HepG2 (cell line): Measurements from ENCODE around the gene CAMK2N2.

Source experiments
- ERF ChIP-seq: IDR thresholded peaks from 2 replicates; pipeline ENCODE4 v1.6.1; 2018; ENCODE audit warnings: missing biosample characterization, missing genetic modification reagents
- HCFC1 ChIP-seq: fragments of 150-350 bp; IDR thresholded peaks from 2 replicates; pipeline ENCODE4 v1.6.1; 2014; ENCODE audit warnings: low read depth, low read length
- KAT2B ChIP-seq: fragments of 150-350 bp; IDR thresholded peaks from 2 replicates; pipeline ENCODE4 v1.6.1; 2014; ENCODE audit warnings: low read depth, low read length, borderline replicate concordance
- ZBTB42 ChIP-seq: sonication (generic); formaldehyde crosslinking; IDR thresholded peaks from 2 replicates; pipeline ENCODE4 v1.5.0; 2020; ENCODE audit warnings: mild to moderate bottlenecking, missing genetic modification reagents
- ZBTB8A ChIP-seq: sonication (generic); formaldehyde crosslinking; IDR thresholded peaks from 2 replicates; pipeline ENCODE4 v1.4.0; 2020; ENCODE audit warnings: mild to moderate bottlenecking, low read depth, missing genetic modification reagents, borderline replicate concordance
- ZNF274 ChIP-seq: sonication (generic); formaldehyde crosslinking; IDR thresholded peaks from 2 replicates; pipeline ENCODE4 v1.5.1; 2020; ENCODE audit warnings: mild to moderate bottlenecking, missing genetic modification reagents
- TF ChIP-seq, protein P1 (sequence below), 2 experiments: fragments of 450-650 bp in 1 of 2; sonication (generic) in 1 of 2; formaldehyde crosslinking; IDR thresholded peaks; 2 replicates each; pipeline versions ENCODE4 v1.5.0 to v1.8.0; 2020 to 2022; ENCODE audit warnings: mild to moderate bottlenecking in 1 of 2, missing genetic modification reagents in 1 of 2
- TF ChIP-seq, protein P2 (sequence below): sonication (generic); formaldehyde crosslinking; IDR thresholded peaks from 2 replicates; pipeline ENCODE4 v1.8.1; 2022; ENCODE audit warnings: mild to moderate bottlenecking, missing genetic modification reagents
- TF ChIP-seq, protein P3 (sequence below): sonication (generic); formaldehyde crosslinking; IDR thresholded peaks from 2 replicates; pipeline ENCODE4 v1.5.0; 2020; ENCODE audit warnings: mild to moderate bottlenecking, missing genetic modification reagents, moderate library complexity
- TF ChIP-seq, protein P4 (sequence below): sonication (generic); formaldehyde crosslinking; IDR thresholded peaks from 2 replicates; pipeline ENCODE4 v1.5.1; 2020; ENCODE audit warnings: mild to moderate bottlenecking, missing genetic modification reagents, moderate library complexity

DNA sequence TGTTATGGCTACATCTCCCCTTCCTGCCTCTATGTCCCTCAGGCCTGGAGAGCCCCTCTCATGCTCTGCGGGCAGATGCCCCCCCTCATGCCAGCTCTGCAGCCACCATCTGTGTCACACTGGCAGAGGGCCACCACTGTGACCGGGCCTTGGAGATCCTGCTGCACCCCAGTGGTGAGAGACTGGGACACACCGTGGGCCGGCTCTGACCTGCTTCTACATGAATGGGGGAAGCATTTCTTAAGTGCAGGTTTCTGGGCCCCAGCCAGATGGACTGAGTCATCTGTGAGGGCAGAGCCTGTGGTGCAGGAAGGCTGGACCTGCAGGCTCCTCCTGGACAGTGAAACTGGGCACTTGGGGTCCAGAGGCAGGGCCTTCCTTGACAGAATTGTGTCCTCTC is 27.1 kb downstream of the CAMK2N2 start:
- TF ChIP-seq, protein P1, sequence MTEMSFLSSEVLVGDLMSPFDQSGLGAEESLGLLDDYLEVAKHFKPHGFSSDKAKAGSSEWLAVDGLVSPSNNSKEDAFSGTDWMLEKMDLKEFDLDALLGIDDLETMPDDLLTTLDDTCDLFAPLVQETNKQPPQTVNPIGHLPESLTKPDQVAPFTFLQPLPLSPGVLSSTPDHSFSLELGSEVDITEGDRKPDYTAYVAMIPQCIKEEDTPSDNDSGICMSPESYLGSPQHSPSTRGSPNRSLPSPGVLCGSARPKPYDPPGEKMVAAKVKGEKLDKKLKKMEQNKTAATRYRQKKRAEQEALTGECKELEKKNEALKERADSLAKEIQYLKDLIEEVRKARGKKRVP (CRISPR knock-in tag; IDR thresholded peaks at IDR 0.05), result no peak
- TF ChIP-seq ZBTB42 (CRISPR knock-in tag) (no peak), KAT2B (no peak), ZNF274 (CRISPR knock-in tag) (no peak), ZBTB8A (CRISPR knock-in tag) (no peak), HCFC1 (no peak), ERF (CRISPR knock-in tag) (no peak)
- TF ChIP-seq, protein P2, sequence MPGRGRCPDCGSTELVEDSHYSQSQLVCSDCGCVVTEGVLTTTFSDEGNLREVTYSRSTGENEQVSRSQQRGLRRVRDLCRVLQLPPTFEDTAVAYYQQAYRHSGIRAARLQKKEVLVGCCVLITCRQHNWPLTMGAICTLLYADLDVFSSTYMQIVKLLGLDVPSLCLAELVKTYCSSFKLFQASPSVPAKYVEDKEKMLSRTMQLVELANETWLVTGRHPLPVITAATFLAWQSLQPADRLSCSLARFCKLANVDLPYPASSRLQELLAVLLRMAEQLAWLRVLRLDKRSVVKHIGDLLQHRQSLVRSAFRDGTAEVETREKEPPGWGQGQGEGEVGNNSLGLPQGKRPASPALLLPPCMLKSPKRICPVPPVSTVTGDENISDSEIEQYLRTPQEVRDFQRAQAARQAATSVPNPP (CRISPR knock-in tag), result no peak
- TF ChIP-seq, protein P3, sequence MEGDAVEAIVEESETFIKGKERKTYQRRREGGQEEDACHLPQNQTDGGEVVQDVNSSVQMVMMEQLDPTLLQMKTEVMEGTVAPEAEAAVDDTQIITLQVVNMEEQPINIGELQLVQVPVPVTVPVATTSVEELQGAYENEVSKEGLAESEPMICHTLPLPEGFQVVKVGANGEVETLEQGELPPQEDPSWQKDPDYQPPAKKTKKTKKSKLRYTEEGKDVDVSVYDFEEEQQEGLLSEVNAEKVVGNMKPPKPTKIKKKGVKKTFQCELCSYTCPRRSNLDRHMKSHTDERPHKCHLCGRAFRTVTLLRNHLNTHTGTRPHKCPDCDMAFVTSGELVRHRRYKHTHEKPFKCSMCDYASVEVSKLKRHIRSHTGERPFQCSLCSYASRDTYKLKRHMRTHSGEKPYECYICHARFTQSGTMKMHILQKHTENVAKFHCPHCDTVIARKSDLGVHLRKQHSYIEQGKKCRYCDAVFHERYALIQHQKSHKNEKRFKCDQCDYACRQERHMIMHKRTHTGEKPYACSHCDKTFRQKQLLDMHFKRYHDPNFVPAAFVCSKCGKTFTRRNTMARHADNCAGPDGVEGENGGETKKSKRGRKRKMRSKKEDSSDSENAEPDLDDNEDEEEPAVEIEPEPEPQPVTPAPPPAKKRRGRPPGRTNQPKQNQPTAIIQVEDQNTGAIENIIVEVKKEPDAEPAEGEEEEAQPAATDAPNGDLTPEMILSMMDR, result no peak; the same call in 1 of the 2 replicates
- TF ChIP-seq, protein P4, sequence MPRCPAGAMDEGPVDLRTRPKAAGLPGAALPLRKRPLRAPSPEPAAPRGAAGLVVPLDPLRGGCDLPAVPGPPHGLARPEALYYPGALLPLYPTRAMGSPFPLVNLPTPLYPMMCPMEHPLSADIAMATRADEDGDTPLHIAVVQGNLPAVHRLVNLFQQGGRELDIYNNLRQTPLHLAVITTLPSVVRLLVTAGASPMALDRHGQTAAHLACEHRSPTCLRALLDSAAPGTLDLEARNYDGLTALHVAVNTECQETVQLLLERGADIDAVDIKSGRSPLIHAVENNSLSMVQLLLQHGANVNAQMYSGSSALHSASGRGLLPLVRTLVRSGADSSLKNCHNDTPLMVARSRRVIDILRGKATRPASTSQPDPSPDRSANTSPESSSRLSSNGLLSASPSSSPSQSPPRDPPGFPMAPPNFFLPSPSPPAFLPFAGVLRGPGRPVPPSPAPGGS (CRISPR knock-in tag), result no peak
